CD4-positive, alpha-beta T cell (primary cell): ENCODE results near the gene PTPRF. TPM values are rescaled to one million over a fixed set of nuclear protein-coding genes. Genes with fewer than 3 reads are reported as not detected.
A peak's percentile ranks its signal among the peaks of the same experiment; 100 is the strongest.

Source experiments
- ATAC-seq: fragments of 200-7000 bp; cut with Tn5 transposase; one replicate; pipeline ENCODE4 v1.10.0; 2022; ENCODE audit warnings: mild to moderate bottlenecking; ENCODE audit not compliant: poor library complexity
- CTCF ChIA-PET: fragments of 350-600 bp; sonication (Branson Sonifier 250); formaldehyde crosslinking; loops from one replicate; lab custom pipeline; 2021; ENCODE audit warnings: antibody characterized with exemption, inconsistent platforms; lab: Charles Lee
- POLR2A ChIA-PET: fragments of 350-600 bp; sonication (Branson Sonifier 250); formaldehyde crosslinking; loops from one replicate; lab custom pipeline; 2021; ENCODE audit warnings: antibody characterized with exemption, inconsistent platforms; lab: Charles Lee
- DNase-seq, 14 experiments: peaks; one replicate each; pipeline ENCODE4 v3.0.0-alpha.2; 2013 to 2020; ENCODE audit warnings: mixed read lengths in 2 of 14
- H3K27ac ChIP-seq, 2 donors: one replicate each; pipeline versions ENCODE4 v1.5.1 to v1.7.0; 2013; ENCODE audit warnings: low read length in 2 of 2, low read depth in 1 of 2, mild to moderate bottlenecking in 1 of 2
- H3K27me3 ChIP-seq, 2 experiments: 1 replicate in 1 of 2; 2 replicates in 1 of 2; pipeline versions ENCODE4 v1.6.1 to v1.7.0; 2013; ENCODE audit warnings: low read length in 2 of 2, control low read depth in 1 of 2, mild to moderate bottlenecking in 1 of 2, moderate library complexity in 1 of 2; ENCODE audit not compliant: insufficient read depth in 2 of 2, control insufficient read depth in 1 of 2
- H3K36me3 ChIP-seq: one replicate; pipeline ENCODE4 v1.6.1; 2013; ENCODE audit warnings: low read length, control low read depth; ENCODE audit not compliant: insufficient read depth
- H3K4me1 ChIP-seq: one replicate; pipeline ENCODE4 v1.6.1; 2013; ENCODE audit warnings: low read length, control low read depth; ENCODE audit not compliant: insufficient read depth
- H3K4me3 ChIP-seq: one replicate; pipeline ENCODE4 v1.5.1; 2013; ENCODE audit warnings: mild to moderate bottlenecking, low read length, moderate library complexity
- H3K9me3 ChIP-seq, 2 experiments: 1 replicate in 1 of 2; 2 replicates in 1 of 2; pipeline versions ENCODE4 v1.6.1 to v1.7.0; 2013; ENCODE audit warnings: low read length in 2 of 2, mild to moderate bottlenecking in 2 of 2, control low read depth in 1 of 2, moderate library complexity in 1 of 2; ENCODE audit not compliant: control insufficient read depth in 1 of 2, insufficient read depth in 1 of 2
- H3K27ac Mint-ChIP-seq: one replicate; pipeline ENCODE4 v1.8.0; 2020; ENCODE audit warnings: mixed read lengths
- H3K27me3 Mint-ChIP-seq: one replicate; pipeline ENCODE4 v1.8.0; 2021; ENCODE audit warnings: mixed read lengths
- H3K36me3 Mint-ChIP-seq: one replicate; pipeline ENCODE4 v1.8.0; 2021; ENCODE audit warnings: low read depth, mixed read lengths
- H3K4me1 Mint-ChIP-seq: one replicate; pipeline ENCODE4 v1.8.0; 2021; ENCODE audit warnings: low read depth, mixed read lengths
- H3K4me3 Mint-ChIP-seq: one replicate; pipeline ENCODE4 v1.8.0; 2020; ENCODE audit warnings: mild to moderate bottlenecking, mixed read lengths
- H3K9me3 Mint-ChIP-seq: one replicate; pipeline ENCODE4 v1.8.0; 2020; ENCODE audit warnings: mixed read lengths
- CTCF ChIP-seq: fragments of 200-600 bp; IDR thresholded peaks from one replicate; pipeline ENCODE4 v1.8.0; 2022; ENCODE audit warnings: antibody characterized with exemption, mild to moderate bottlenecking
- intact Hi-C, 2 experiments: fragments of 100-400 bp; cut with DNase I in 1 of 2; cut with micrococcal nuclease in 1 of 2; formaldehyde crosslinking; loops; one replicate each; pipeline versions ENCODE4 v1.15.1 to v1.9.0; 2023 to 2025; cut with DNase I, micrococcal nuclease
- total RNA-seq, 174 experiments: library from RNA in 2 of 174; stranded (reverse) in 2 of 174; gene quantifications; one replicate each; pipeline ENCODE4 v1.2.3 and lab custom pipeline; 2021 to 2026

Gene PTPRF
- total RNA-seq, 2 experiments from 2014 or later: 0.14 TPM

GRCh38 chr1:43560286-43560685 is 29.6 kb downstream of the PTPRF start:
- Histone ChIP-seq H3K36me3 (no peaks in the 10 kb centered on the region), H3K27ac (no peak overlapping the region), H3K4me3 (no peak overlapping the region), H3K4me1 (peaks cover 3% of the 10 kb centered on the region), H3K27me3 (peaks cover 0 to under 1% of the 10 kb centered on the region in 2 experiments), H3K9me3 (no peaks in the 10 kb centered on the region)
- Mint-ChIP-seq H3K36me3 (no peaks in the 10 kb centered on the region), H3K27me3 (peaks cover 9% of the 10 kb centered on the region), H3K4me1 (no peaks in the 10 kb centered on the region), H3K4me3 (no peak overlapping the region), H3K27ac (no peak overlapping the region), H3K9me3 (no peaks in the 10 kb centered on the region)
- ChIA-PET CTCF (no interaction called here), POLR2A (no interaction called here)
- TF ChIP-seq CTCF: no peak
- intact Hi-C loops: no loop called here
- ATAC-seq (no peak), DNase-seq (no peak)

GRCh38 chr1:43563876-43564539 is 33.3 kb downstream of the PTPRF start:
- H3K27me3 Mint-ChIP-seq: peaks cover 15% of the 10 kb centered on the region
- intact Hi-C loops: no loop called here
- no peak for ATAC-seq
- no peaks in the 10 kb centered on the region for H3K36me3 Mint-ChIP-seq
- H3K4me1 Mint-ChIP-seq: no peaks in the 10 kb centered on the region
- peak overlapping the region; percentile 56 for H3K4me3 Mint-ChIP-seq
- no peaks in the 10 kb centered on the region for H3K9me3 Mint-ChIP-seq
- no peak overlapping the region for H3K27ac Mint-ChIP-seq
- H3K9me3 ChIP-seq: no peaks in the 10 kb centered on the region
- H3K27ac ChIP-seq: no peak overlapping the region
- CTCF ChIA-PET: no interaction called here
- peaks cover 0 to 2% of the 10 kb centered on the region in 2 experiments for H3K27me3 ChIP-seq
- no peaks in the 10 kb centered on the region for H3K36me3 ChIP-seq
- H3K4me1 ChIP-seq: peaks cover 15% of the 10 kb centered on the region
- no peak for TF ChIP-seq CTCF
- H3K4me3 ChIP-seq: no peak overlapping the region
- no peak for DNase-seq
- POLR2A ChIA-PET: no interaction called here

GRCh38 chr1:43564551-43565348 is 34.1 kb downstream of the PTPRF start:
- H3K4me1 Mint-ChIP-seq: no peaks in the 10 kb centered on the region
- H3K27ac Mint-ChIP-seq: no peak overlapping the region
- intact Hi-C loops: no loop called here
- no peaks in the 10 kb centered on the region for H3K36me3 Mint-ChIP-seq
- ATAC-seq: no peak
- ChIA-PET POLR2A (no interaction called here), CTCF (no interaction called here)
- H3K9me3 ChIP-seq: no peaks in the 10 kb centered on the region
- no peaks in the 10 kb centered on the region for H3K36me3 ChIP-seq
- H3K27me3 ChIP-seq: peaks cover 0 to 2% of the 10 kb centered on the region in 2 experiments
- H3K4me3 Mint-ChIP-seq: peak overlapping the region; percentile 54
- H3K27me3 Mint-ChIP-seq: peaks cover 15% of the 10 kb centered on the region
- no peak for DNase-seq
- H3K9me3 Mint-ChIP-seq: no peaks in the 10 kb centered on the region
- peaks cover 15% of the 10 kb centered on the region for H3K4me1 ChIP-seq
- no peak for TF ChIP-seq CTCF
- peak overlapping the region; percentile 54 for H3K4me3 ChIP-seq
- H3K27ac ChIP-seq: no peak overlapping the region
